ENCODE results near the gene MTMR6.

MTMR6 gene

DNA sequence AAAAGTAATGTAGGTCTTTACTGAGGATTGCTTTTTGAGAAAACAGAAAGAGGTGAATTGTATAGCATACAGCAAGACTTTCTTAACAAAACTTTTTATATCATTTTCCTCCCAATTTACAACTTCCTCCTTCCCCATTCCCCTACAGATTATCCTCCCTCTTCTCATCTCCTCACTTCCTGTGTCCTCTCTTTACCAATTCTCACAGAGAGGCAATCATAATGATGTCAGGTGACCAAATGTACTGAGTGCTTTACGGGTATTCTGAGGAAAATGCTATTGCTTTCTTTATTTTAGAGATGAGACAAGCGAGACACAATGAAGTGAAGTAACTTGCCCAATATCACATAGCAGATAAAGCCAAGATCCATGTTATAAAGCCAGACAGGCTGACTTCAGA, 1.7 kb upstream of the MTMR6 start:
- TF ChIP-seq FOXP2 (optimal IDR thresholded peaks at IDR 0.05; ENCODE audit: borderline replicate concordance, extremely low read depth, extremely low read length, insufficient read depth) (no peak), REST (IDR thresholded peaks at IDR 0.05; ENCODE audit: insufficient read depth in 1 of 2, low read depth in 2 of 2, low read length in 2 of 2) (no peak), POLR2AphosphoS5 (IDR thresholded peaks at IDR 0.05; ENCODE audit: low read depth, low read length) (no peak), TAF1 (IDR thresholded peaks at IDR 0.05; ENCODE audit: borderline replicate concordance, insufficient read depth, low read length) (no peak), SIN3A (IDR thresholded peaks at IDR 0.05; ENCODE audit: borderline replicate concordance, insufficient read depth, low read length) (no peak)

GRCh38 chr13:25286308-25286968, 850 bp downstream of the MTMR6 start:
- TF ChIP-seq REST (IDR thresholded peaks at IDR 0.05; ENCODE audit: insufficient read depth in 1 of 2, low read depth in 2 of 2, low read length in 2 of 2) = no peak
- no peak for TF ChIP-seq FOXP2 (optimal IDR thresholded peaks at IDR 0.05; ENCODE audit: borderline replicate concordance, extremely low read depth, extremely low read length, insufficient read depth)

DNA sequence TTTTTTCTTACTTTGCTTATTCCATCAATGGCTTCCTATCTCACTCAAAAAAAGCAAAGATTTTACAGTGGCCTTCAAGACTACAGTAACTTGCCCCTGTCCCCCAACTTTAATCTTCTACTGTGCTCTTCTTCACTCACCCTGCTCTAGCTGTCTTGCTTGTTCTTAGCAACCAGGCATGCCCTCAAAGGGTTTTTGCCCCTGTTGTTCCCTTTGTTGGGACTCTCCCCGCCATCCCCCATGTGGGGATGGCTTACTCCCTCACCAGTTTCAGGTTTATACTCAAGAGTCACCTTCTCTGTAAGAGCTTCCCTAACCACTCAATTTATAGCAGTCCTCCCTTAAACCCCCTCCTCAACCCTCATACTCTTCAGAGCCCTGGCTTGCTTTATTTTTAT, 5.4 kb downstream of the MTMR6 start:
- TF ChIP-seq POLR2AphosphoS5 (IDR thresholded peaks at IDR 0.05; ENCODE audit: low read depth, low read length) (no peak), TAF1 (IDR thresholded peaks at IDR 0.05; ENCODE audit: borderline replicate concordance, insufficient read depth, low read length) (no peak), SIN3A (IDR thresholded peaks at IDR 0.05; ENCODE audit: borderline replicate concordance, insufficient read depth, low read length) (no peak), REST (IDR thresholded peaks at IDR 0.05; ENCODE audit: insufficient read depth in 1 of 2, low read depth in 2 of 2, low read length in 2 of 2) (no peak), FOXP2 (optimal IDR thresholded peaks at IDR 0.05; ENCODE audit: borderline replicate concordance, extremely low read depth, extremely low read length, insufficient read depth) (no peak)

DNA sequence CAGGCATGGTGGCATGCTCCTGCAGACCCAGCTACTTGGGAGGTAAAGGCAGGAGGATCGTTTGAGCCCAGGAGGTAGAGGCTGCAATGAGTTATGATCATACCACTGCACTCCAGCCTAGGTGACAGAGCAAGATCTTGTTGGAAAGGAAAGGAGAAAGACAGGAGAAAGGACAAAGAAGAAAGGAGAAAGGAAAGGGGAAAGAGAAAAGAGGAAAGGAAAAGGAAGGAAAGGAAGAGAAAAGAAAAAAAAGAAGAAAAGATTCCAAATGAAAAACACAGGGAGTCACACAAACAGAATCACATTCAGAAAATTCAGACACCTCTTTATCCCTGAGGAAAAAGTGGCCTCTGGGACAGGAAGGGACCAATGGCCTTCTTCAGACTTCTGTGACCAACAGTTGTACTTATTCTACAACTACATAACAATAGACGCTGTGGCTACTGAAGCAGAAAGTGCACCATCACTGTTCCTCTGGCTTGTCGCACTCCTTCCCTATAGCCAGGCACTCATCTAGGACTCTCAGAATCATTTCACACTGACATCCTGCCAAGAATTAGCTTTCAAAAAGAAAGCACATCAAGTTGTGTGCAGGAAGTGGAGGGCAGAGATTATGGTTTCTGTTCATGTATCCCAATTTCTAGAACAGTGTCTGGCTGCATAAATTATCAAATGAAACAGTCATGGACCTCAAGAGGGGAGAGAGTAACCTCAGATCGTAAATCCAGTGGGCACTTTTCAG, 5.9 kb downstream of the MTMR6 start:
- no peak for TF ChIP-seq REST (IDR thresholded peaks at IDR 0.05; ENCODE audit: insufficient read depth in 1 of 2, low read depth in 2 of 2, low read length in 2 of 2)
- TF ChIP-seq TAF1 (IDR thresholded peaks at IDR 0.05; ENCODE audit: borderline replicate concordance, insufficient read depth, low read length) = no peak
- no peak for TF ChIP-seq SIN3A (IDR thresholded peaks at IDR 0.05; ENCODE audit: borderline replicate concordance, insufficient read depth, low read length)
- TF ChIP-seq FOXP2 (optimal IDR thresholded peaks at IDR 0.05; ENCODE audit: borderline replicate concordance, extremely low read depth, extremely low read length, insufficient read depth) = no peak
- TF ChIP-seq POLR2AphosphoS5 (IDR thresholded peaks at IDR 0.05; ENCODE audit: low read depth, low read length) = no peak
